Measurements from ENCODE around the gene CCNT1. TPM values are rescaled to one million over a fixed set of nuclear protein-coding genes. Genes with fewer than 3 reads are reported as not detected.

Gene CCNT1
- total and polyA plus RNA-seq, 2 of the 13 experiments (the other 11 are each of a cell fraction or from before 2014, with no cell fraction given): 18.0 to 28.2 TPM

DNA sequence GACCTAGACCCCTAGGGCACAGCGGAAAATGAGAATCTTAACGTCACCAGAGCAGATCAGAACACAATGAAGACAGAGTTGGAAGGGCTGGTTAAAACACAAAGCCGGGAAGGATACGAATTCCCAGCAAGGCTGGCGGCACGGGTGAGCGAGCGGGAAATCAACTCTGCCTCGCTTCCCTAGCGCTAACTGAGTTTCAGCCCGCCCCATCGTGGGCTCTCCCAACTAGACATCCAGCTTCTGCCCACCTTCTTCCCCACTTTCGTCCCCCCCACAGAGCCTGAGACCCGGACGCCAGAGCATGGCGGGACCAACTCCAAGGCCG lies 377 bp downstream of the CCNT1 start (continued):
- TF ChIP-seq ZNF543 (CRISPR knock-in tag; IDR thresholded peaks at IDR 0.05) (0 out of 2 replicates have a peak, but pooled peaks have one; percentile 9), MBD4 (IDR thresholded peaks at IDR 0.05; ENCODE audit: borderline replicate concordance, low read length) (no peak), ZBTB8A (CRISPR knock-in tag; IDR thresholded peaks at IDR 0.05; ENCODE audit: borderline replicate concordance, low read depth) (peak; percentile 59; the same call in 1 of the 2 replicates), ZNF607 (CRISPR knock-in tag; IDR thresholded peaks at IDR 0.05; ENCODE audit: borderline replicate concordance) (no peak), MXD4 (CRISPR knock-in tag; IDR thresholded peaks at IDR 0.05) (no peak), ZNF773 (CRISPR knock-in tag; IDR thresholded peaks at IDR 0.05; ENCODE audit: borderline replicate concordance) (no peak), NKX3-1 (CRISPR knock-in tag; IDR thresholded peaks at IDR 0.05) (no peak), PTBP1 (IDR thresholded peaks at IDR 0.05; ENCODE audit: low read depth, low read length, poor library complexity, severe bottlenecking) (no peak), HMG20B (CRISPR knock-in tag; conservative IDR thresholded peaks at IDR 0.05) (no peak), ZNF598 (CRISPR knock-in tag; IDR thresholded peaks at IDR 0.05; ENCODE audit: borderline replicate concordance) (no peak), JUND (CRISPR knock-in tag; IDR thresholded peaks at IDR 0.05) (no peak), ZNF83 (CRISPR knock-in tag; IDR thresholded peaks at IDR 0.05; ENCODE audit: borderline replicate concordance) (no peak), CENPT (CRISPR knock-in tag; IDR thresholded peaks at IDR 0.05; ENCODE audit: low read depth) (no peak), ZNF329 (CRISPR knock-in tag; IDR thresholded peaks at IDR 0.05; ENCODE audit: low read depth) (no peak; the same call in 1 of the 2 replicates), TGIF2 (CRISPR knock-in tag; IDR thresholded peaks at IDR 0.05) (no peak)
- TF ChIP-seq, protein P1, sequence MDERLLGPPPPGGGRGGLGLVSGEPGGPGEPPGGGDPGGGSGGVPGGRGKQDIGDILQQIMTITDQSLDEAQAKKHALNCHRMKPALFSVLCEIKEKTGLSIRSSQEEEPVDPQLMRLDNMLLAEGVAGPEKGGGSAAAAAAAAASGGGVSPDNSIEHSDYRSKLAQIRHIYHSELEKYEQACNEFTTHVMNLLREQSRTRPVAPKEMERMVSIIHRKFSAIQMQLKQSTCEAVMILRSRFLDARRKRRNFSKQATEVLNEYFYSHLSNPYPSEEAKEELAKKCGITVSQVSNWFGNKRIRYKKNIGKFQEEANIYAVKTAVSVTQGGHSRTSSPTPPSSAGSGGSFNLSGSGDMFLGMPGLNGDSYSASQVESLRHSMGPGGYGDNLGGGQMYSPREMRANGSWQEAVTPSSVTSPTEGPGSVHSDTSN (CRISPR knock-in tag; IDR thresholded peaks at IDR 0.05): 0 out of 2 replicates have a peak, but pooled peaks have one; percentile 16
- TF ChIP-seq, protein P2, sequence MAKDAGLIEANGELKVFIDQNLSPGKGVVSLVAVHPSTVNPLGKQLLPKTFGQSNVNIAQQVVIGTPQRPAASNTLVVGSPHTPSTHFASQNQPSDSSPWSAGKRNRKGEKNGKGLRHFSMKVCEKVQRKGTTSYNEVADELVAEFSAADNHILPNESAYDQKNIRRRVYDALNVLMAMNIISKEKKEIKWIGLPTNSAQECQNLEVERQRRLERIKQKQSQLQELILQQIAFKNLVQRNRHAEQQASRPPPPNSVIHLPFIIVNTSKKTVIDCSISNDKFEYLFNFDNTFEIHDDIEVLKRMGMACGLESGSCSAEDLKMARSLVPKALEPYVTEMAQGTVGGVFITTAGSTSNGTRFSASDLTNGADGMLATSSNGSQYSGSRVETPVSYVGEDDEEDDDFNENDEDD (CRISPR knock-in tag; IDR thresholded peaks at IDR 0.05; ENCODE audit: borderline replicate concordance): no peak
- TF ChIP-seq, protein P3, sequence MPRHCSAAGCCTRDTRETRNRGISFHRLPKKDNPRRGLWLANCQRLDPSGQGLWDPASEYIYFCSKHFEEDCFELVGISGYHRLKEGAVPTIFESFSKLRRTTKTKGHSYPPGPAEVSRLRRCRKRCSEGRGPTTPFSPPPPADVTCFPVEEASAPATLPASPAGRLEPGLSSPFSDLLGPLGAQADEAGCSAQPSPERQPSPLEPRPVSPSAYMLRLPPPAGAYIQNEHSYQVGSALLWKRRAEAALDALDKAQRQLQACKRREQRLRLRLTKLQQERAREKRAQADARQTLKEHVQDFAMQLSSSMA (CRISPR knock-in tag; IDR thresholded peaks at IDR 0.05): no peak
- TF ChIP-seq, protein P4, sequence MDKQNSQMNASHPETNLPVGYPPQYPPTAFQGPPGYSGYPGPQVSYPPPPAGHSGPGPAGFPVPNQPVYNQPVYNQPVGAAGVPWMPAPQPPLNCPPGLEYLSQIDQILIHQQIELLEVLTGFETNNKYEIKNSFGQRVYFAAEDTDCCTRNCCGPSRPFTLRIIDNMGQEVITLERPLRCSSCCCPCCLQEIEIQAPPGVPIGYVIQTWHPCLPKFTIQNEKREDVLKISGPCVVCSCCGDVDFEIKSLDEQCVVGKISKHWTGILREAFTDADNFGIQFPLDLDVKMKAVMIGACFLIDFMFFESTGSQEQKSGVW (CRISPR knock-in tag; IDR thresholded peaks at IDR 0.05; ENCODE audit: borderline replicate concordance): no peak
- TF ChIP-seq, protein P5, sequence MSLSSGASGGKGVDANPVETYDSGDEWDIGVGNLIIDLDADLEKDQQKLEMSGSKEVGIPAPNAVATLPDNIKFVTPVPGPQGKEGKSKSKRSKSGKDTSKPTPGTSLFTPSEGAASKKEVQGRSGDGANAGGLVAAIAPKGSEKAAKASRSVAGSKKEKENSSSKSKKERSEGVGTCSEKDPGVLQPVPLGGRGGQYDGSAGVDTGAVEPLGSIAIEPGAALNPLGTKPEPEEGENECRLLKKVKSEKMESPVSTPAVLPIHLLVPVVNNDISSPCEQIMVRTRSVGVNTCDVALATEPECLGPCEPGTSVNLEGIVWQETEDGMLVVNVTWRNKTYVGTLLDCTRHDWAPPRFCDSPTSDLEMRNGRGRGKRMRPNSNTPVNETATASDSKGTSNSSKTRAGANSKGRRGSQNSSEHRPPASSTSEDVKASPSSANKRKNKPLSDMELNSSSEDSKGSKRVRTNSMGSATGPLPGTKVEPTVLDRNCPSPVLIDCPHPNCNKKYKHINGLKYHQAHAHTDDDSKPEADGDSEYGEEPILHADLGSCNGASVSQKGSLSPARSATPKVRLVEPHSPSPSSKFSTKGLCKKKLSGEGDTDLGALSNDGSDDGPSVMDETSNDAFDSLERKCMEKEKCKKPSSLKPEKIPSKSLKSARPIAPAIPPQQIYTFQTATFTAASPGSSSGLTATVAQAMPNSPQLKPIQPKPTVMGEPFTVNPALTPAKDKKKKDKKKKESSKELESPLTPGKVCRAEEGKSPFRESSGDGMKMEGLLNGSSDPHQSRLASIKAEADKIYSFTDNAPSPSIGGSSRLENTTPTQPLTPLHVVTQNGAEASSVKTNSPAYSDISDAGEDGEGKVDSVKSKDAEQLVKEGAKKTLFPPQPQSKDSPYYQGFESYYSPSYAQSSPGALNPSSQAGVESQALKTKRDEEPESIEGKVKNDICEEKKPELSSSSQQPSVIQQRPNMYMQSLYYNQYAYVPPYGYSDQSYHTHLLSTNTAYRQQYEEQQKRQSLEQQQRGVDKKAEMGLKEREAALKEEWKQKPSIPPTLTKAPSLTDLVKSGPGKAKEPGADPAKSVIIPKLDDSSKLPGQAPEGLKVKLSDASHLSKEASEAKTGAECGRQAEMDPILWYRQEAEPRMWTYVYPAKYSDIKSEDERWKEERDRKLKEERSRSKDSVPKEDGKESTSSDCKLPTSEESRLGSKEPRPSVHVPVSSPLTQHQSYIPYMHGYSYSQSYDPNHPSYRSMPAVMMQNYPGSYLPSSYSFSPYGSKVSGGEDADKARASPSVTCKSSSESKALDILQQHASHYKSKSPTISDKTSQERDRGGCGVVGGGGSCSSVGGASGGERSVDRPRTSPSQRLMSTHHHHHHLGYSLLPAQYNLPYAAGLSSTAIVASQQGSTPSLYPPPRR (CRISPR knock-in tag; IDR thresholded peaks at IDR 0.05; ENCODE audit: borderline replicate concordance): no peak
- TF ChIP-seq, protein P6, sequence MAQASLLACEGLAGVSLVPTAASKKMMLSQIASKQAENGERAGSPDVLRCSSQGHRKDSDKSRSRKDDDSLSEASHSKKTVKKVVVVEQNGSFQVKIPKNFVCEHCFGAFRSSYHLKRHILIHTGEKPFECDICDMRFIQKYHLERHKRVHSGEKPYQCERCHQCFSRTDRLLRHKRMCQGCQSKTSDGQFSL (CRISPR knock-in tag; IDR thresholded peaks at IDR 0.05): peak; percentile 68; the same call in 1 of the 2 replicates
